Measurements from ENCODE around the gene ATP8B1. TPM values are rescaled to one million over a fixed set of nuclear protein-coding genes. Genes with fewer than 3 reads are reported as not detected.

The ATP8B1 gene
- total RNA-seq, 1 donor from 2014 or later = 38.7 TPM

DNA sequence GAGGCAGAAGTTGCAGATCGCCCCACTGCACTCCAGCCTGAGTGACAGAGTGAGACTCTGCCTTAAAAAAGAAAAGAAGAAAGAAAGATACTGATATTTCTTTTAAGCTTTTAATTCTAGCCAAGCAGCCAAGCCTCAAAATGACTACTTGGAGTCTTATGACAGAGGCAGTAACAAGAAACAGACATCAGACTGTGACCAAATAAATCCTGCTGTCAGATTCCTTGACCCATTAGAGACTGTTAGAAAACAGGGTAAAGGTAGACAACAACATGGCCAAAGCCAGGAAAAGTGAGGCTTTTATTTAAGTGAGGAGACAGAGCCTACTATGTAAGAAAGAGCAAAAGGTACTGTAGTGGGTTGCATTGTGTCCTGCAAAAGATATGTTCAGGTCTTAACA lies 98.1 kb downstream of the ATP8B1 start:
- H3K4me1 Mint-ChIP-seq (ENCODE audit: unreplicated experiment) = peaks cover 26% of the 10 kb centered on the region
- no peak overlapping the region for H3K4me3 Mint-ChIP-seq (ENCODE audit: unreplicated experiment)
- H3K9me3 Mint-ChIP-seq (ENCODE audit: unreplicated experiment) = no peaks in the 10 kb centered on the region
- H3K36me3 Mint-ChIP-seq (ENCODE audit: unreplicated experiment) = peaks cover 19% of the 10 kb centered on the region
- no peaks in the 10 kb centered on the region for H3K27me3 Mint-ChIP-seq (ENCODE audit: unreplicated experiment)
- no peak for TF ChIP-seq CTCF (IDR thresholded peaks at IDR 0.05)
- DNase-seq (ENCODE audit: extremely low spot score, unreplicated experiment) = no peak
- no peak overlapping the region for H3K27ac Mint-ChIP-seq (ENCODE audit: unreplicated experiment)

- H3K4me1 Mint-ChIP-seq (ENCODE audit: unreplicated experiment) = peaks cover 21% of the 10 kb centered on the region
- no peak for DNase-seq (ENCODE audit: extremely low spot score, unreplicated experiment)
- TF ChIP-seq CTCF (IDR thresholded peaks at IDR 0.05) = no peak
- H3K9me3 Mint-ChIP-seq (ENCODE audit: unreplicated experiment) = no peaks in the 10 kb centered on the region
- H3K4me3 Mint-ChIP-seq (ENCODE audit: unreplicated experiment) = no peak overlapping the region
- H3K27me3 Mint-ChIP-seq (ENCODE audit: unreplicated experiment) = no peaks in the 10 kb centered on the region
- peaks cover 36% of the 10 kb centered on the region for H3K36me3 Mint-ChIP-seq (ENCODE audit: unreplicated experiment)
- H3K27ac Mint-ChIP-seq (ENCODE audit: unreplicated experiment) = peak overlapping the region; percentile 95
Observed at GRCh38 chr18:57698571-57699276, 104.4 kb downstream of the ATP8B1 start.

DNA sequence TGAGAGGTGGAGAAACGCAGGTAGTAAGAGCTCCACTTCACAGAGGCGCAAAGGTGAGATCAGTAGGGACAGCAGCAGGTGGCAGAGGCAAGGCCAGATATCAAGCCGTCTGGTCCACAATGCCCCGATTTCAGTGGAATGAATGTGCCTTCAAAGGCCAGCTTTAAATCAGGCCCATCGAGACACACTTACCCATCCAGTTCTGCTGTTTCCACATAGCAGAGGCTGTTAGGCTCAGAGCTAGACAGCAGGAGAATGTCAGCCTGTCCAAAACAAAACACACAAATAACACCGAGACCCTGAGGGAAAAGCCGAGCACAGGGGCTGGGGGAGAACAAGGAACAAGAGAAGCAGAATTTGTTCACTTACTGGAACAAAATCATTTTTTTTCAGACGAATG lies 105.7 kb downstream of the ATP8B1 start:
- no peak for TF ChIP-seq CTCF (IDR thresholded peaks at IDR 0.05)
- peak overlapping the region; percentile 19 for H3K27ac Mint-ChIP-seq (ENCODE audit: unreplicated experiment)
- H3K9me3 Mint-ChIP-seq (ENCODE audit: unreplicated experiment) = no peaks in the 10 kb centered on the region
- peaks cover 31% of the 10 kb centered on the region for H3K36me3 Mint-ChIP-seq (ENCODE audit: unreplicated experiment)
- no peaks in the 10 kb centered on the region for H3K27me3 Mint-ChIP-seq (ENCODE audit: unreplicated experiment)
- H3K4me3 Mint-ChIP-seq (ENCODE audit: unreplicated experiment) = no peak overlapping the region
- no peak for DNase-seq (ENCODE audit: extremely low spot score, unreplicated experiment)
- H3K4me1 Mint-ChIP-seq (ENCODE audit: unreplicated experiment) = peaks cover 25% of the 10 kb centered on the region

DNA sequence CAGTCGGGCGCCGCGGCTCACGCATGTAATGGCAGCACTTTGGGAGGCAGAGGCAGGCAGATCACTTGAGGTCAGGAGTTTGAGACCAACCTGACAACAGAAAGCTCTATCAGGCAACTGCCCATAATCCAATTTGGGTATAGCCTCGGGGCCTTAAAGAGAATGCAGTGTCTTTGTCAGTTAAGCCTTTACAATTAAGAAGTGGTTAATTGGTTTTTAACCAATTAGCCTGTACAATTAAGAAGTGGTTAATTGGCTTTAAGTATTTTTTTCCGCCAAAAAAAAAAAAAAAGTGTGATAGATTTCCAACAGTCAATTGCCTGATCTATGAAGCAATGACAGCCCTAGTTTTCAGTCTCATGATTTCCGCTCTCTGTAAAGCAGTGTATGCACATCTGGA lies 106.8 kb downstream of the ATP8B1 start:
- DNase-seq (ENCODE audit: extremely low spot score, unreplicated experiment) = no peak
- Mint-ChIP-seq H3K27ac (ENCODE audit: unreplicated experiment) (peak overlapping the region; percentile 45), H3K27me3 (ENCODE audit: unreplicated experiment) (no peaks in the 10 kb centered on the region), H3K36me3 (ENCODE audit: unreplicated experiment) (peaks cover 38% of the 10 kb centered on the region), H3K9me3 (ENCODE audit: unreplicated experiment) (no peaks in the 10 kb centered on the region), H3K4me1 (ENCODE audit: unreplicated experiment) (peaks cover 25% of the 10 kb centered on the region), H3K4me3 (ENCODE audit: unreplicated experiment) (no peak overlapping the region)
- TF ChIP-seq CTCF (IDR thresholded peaks at IDR 0.05) = no peak

DNA sequence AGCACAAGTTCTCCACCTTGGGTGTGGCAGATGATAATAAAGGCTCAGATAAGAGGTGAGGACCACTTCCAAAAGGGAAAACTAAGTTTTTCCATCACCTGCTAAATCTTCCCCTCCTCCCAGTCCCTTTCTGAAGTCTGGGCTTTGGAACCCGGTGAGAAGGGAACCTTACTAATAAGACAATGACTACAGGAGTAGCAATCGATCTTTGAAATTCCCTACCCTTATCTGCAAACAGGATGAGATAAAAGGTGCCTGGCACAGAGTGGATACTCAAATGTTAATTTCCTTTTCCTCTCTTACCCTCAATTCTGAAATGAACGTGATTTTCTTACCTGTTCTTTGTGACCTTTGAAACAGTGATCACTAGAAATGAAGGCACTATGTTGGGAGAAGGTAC lies 111.8 kb downstream of the ATP8B1 start:
- Mint-ChIP-seq H3K27ac (ENCODE audit: unreplicated experiment) (no peak overlapping the region), H3K36me3 (ENCODE audit: unreplicated experiment) (peaks cover 52% of the 10 kb centered on the region), H3K9me3 (ENCODE audit: unreplicated experiment) (no peaks in the 10 kb centered on the region), H3K27me3 (ENCODE audit: unreplicated experiment) (no peaks in the 10 kb centered on the region), H3K4me1 (ENCODE audit: unreplicated experiment) (peaks cover 16% of the 10 kb centered on the region), H3K4me3 (ENCODE audit: unreplicated experiment) (no peak overlapping the region)
- no peak for TF ChIP-seq CTCF (IDR thresholded peaks at IDR 0.05)
- no peak for DNase-seq (ENCODE audit: extremely low spot score, unreplicated experiment)

Data from osteocyte (in vitro differentiated cells).